NT2/D1 (cell line): ENCODE measurements around the gene GLRX.

Experiments used
- DNase-seq: peaks from one replicate; pipeline ENCODE4 v3.0.0-alpha.2; 2011; ENCODE audit warnings: low read depth, low spot score
- H3K27me3 ChIP-seq: 2 replicates; pipeline ENCODE4 v1.6.0; 2011; ENCODE audit warnings: mild to moderate bottlenecking; ENCODE audit not compliant: insufficient read length, insufficient read depth
- H3K36me3 ChIP-seq: 2 replicates; pipeline ENCODE4 v1.6.1; 2011; ENCODE audit warnings: mild to moderate bottlenecking, low read length, mixed read lengths; ENCODE audit not compliant: insufficient read depth, insufficient read length
- H3K4me1 ChIP-seq: 2 replicates; pipeline ENCODE4 v1.5.1; 2011; ENCODE audit not compliant: insufficient read depth, insufficient read length
- H3K4me3 ChIP-seq: 2 replicates; pipeline ENCODE4 v1.5.1; 2011; ENCODE audit warnings: low read depth; ENCODE audit not compliant: insufficient read length
- H3K9ac ChIP-seq: 2 replicates; pipeline ENCODE4 v1.6.0; 2011; ENCODE audit warnings: low read depth; ENCODE audit not compliant: insufficient read length
- H3K9me3 ChIP-seq: 2 replicates; pipeline ENCODE4 v1.5.1; 2011; ENCODE audit warnings: mild to moderate bottlenecking, low read length; ENCODE audit not compliant: insufficient read depth
- SUZ12 ChIP-seq: IDR thresholded peaks from 2 replicates; pipeline ENCODE4 v1.6.1; 2011; ENCODE audit not compliant: insufficient read length, insufficient read depth; ENCODE audit errors: extremely low read depth
- YY1 ChIP-seq: IDR thresholded peaks from 2 replicates; pipeline ENCODE4 v1.6.1; 2011; ENCODE audit not compliant: insufficient read length, insufficient read depth
- ZNF274 ChIP-seq: IDR thresholded peaks from 2 replicates; pipeline ENCODE4 v1.6.1; 2011; ENCODE audit warnings: mild to moderate bottlenecking, low read depth, low read length

GLRX gene

DNA sequence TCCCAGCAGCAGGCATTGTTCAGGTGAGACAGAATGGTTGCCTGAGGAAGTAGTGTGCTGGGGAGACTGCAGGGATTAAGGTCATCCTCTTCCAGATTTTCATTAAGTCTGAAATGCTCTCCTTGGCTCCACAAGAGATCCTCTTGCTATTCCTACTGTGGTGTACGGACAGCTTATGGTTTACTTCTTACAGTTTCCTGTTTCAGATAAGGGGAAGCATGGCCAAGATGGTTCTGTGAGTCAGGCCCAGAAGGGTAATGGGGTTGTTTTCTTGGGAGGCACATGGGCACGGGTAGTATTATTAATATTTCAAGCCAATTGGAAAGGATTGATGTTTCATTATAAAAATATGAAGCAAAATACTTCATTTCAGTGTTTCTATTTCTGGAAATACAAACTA, 42.9 kb downstream of the GLRX start:
- no peaks in the 10 kb centered on the region for H3K9me3 ChIP-seq
- DNase-seq = no peak
- H3K36me3 ChIP-seq = peaks cover 4% of the 10 kb centered on the region
- H3K27me3 ChIP-seq = no peaks in the 10 kb centered on the region
- TF ChIP-seq ZNF274 (no peak), YY1 (no peak), SUZ12 (no peak)
- H3K9ac ChIP-seq = no peak overlapping the region
- no peaks in the 10 kb centered on the region for H3K4me1 ChIP-seq
- H3K4me3 ChIP-seq = no peak overlapping the region

DNA sequence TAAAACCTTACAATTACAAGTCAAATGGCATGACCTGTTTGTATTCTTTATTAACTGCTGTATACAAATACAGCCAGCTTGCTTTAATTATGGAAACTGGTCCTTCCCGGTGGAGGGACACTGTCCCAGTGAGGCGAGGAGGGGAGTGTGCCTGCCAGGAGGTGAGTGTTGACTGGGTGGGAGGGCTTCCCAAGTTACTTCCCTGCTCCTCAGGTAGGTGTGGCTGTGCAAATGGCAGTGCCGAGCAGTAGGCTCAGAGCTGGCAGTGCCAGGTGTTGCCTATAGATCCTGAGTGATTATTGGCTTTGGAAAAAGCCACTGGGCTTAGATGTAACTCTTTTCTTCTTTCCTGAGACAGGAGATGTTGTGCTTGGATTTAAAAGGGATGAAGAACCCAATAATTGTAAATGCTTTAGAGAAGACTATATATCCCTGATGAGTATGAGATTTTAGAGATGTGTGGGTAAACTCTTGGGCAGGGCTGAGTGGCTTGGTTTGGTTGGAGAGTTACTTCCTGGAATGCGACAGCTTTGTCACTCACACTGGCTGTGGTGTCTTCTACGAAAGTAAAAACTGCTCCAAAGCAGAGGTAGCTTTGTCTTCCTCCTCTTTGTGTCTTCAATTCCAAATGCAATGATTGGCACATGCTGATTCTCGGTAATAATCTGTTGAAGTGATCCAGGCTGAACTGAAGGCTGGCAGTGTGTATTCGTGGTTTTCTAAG, 43.7 kb downstream of the GLRX start:
- no peaks in the 10 kb centered on the region for H3K9me3 ChIP-seq
- H3K9ac ChIP-seq = no peak overlapping the region
- peaks cover 3% of the 10 kb centered on the region for H3K36me3 ChIP-seq
- H3K4me3 ChIP-seq = no peak overlapping the region
- no peaks in the 10 kb centered on the region for H3K27me3 ChIP-seq
- TF ChIP-seq YY1 (no peak), SUZ12 (no peak), ZNF274 (no peak)
- no peak for DNase-seq
- H3K4me1 ChIP-seq = no peaks in the 10 kb centered on the region

DNA sequence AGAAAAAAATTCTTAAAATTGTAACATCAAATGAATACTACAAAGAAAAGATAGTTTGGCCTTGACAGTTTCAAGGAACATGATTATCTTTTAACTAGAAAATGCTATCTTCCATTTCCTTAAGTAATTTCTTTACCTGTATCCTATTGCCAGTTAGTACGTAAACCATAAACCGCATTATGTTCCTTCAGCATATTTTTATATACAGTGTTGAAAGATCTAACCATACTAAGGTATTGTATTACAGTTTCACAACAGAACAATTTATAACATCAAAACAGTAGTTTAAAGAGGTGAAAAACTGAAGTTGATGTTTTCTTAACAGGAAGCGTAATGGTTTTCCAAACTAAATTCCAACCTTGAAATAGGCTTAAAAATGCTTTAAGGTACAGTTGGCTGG, 45.1 kb downstream of the GLRX start:
- no peak for DNase-seq
- no peak overlapping the region for H3K9ac ChIP-seq
- no peaks in the 10 kb centered on the region for H3K4me1 ChIP-seq
- no peaks in the 10 kb centered on the region for H3K27me3 ChIP-seq
- H3K9me3 ChIP-seq = no peaks in the 10 kb centered on the region
- no peak overlapping the region for H3K4me3 ChIP-seq
- TF ChIP-seq YY1 (no peak), SUZ12 (no peak), ZNF274 (no peak)
- peaks cover 3% of the 10 kb centered on the region for H3K36me3 ChIP-seq

DNA sequence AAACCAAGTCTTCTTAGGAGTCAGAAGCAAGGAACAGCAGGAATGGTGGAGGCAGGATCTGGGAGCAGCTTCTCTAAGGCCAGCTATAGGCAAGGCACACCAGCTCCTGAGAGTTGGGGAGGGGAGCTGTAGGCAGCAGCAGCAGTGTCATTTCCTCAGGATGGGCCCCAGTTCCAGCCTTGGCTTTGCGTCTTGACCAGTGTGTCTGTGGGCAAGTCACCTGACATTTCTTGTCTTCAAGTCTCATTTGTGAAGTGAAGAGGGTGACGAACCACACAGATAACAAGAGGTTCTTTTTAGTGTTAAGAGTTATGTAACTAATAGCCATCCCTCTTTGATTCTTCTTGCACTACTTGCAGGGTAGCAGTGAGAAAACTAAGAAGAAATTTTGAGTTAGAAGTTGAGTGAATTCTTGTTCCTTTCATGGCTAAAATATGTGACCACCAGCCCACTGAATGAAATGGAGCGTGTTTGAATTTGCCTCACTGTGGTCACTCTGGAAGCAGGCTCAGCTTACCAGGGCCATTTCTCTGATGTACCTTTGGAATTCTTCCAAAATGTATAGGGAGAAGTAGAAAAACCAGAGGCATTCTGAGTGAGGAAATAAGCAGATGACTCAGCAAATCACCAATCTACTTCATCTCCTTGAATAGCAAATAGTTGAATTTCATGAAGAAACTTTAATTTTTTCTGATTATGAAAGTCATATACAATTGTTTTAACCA, 49.0 kb downstream of the GLRX start:
- peaks cover 3% of the 10 kb centered on the region for H3K36me3 ChIP-seq

DNA sequence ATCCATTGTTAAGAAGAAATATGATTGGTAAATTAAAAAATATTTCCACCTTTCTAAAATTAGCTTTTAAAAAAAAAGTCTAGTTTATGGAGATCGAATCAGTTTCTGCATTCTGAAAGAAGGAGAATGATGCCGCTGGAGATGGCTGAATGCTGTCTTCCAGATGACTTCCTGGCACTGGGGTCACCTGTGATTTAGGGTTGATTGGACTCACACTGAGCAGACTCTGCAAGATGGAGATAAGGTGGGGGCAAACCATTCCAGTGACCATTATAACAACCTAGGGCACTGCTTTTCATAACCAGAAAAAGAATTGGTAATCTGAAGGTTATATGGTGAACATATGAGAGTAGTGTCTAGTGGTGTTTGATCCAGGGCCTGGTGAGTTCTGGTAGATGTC, 50.6 kb downstream of the GLRX start:
- H3K9ac ChIP-seq = no peak overlapping the region
- no peak overlapping the region for H3K4me3 ChIP-seq
- no peak for DNase-seq
- H3K27me3 ChIP-seq = no peaks in the 10 kb centered on the region
- peaks cover 3% of the 10 kb centered on the region for H3K36me3 ChIP-seq
- no peak for TF ChIP-seq ZNF274
- no peak for TF ChIP-seq SUZ12
- TF ChIP-seq YY1 = no peak
- no peaks in the 10 kb centered on the region for H3K9me3 ChIP-seq
- H3K4me1 ChIP-seq = no peaks in the 10 kb centered on the region

More for the DNA sequence above, 49.0 kb downstream of the GLRX start:
- Histone ChIP-seq H3K9me3 (no peaks in the 10 kb centered on the region), H3K27me3 (no peaks in the 10 kb centered on the region), H3K9ac (no peak overlapping the region), H3K4me3 (no peak overlapping the region), H3K4me1 (no peaks in the 10 kb centered on the region)
- DNase-seq = no peak
- TF ChIP-seq YY1 = no peak
- no peak for TF ChIP-seq SUZ12
- TF ChIP-seq ZNF274 = no peak

- Histone ChIP-seq H3K4me3 (no peak overlapping the region), H3K4me1 (no peaks in the 10 kb centered on the region), H3K27me3 (no peaks in the 10 kb centered on the region), H3K9ac (no peak overlapping the region), H3K9me3 (no peaks in the 10 kb centered on the region), H3K36me3 (peaks cover 3% of the 10 kb centered on the region)
- TF ChIP-seq YY1 (no peak), SUZ12 (no peak), ZNF274 (no peak)
- no peak for DNase-seq
Measured at GRCh38 chr5:95770830-95771708, 51.5 kb downstream of the GLRX start.
